ENCODE data around the gene KEL. TPM values are rescaled to one million over a fixed set of nuclear protein-coding genes. Genes with fewer than 3 reads are reported as not detected.

KEL gene
- 0.08 TPM in 1 of 5 replicates, not detected in the others for total RNA-seq (2022; extraction: Qiagen RNA extraction)

GRCh38 chr7:142961973-142962926 is at the start of gene KEL:
Gene KEL (minus strand): TSS chr7:142962363. CDS start chr7:142962206, 157 bp downstream.

GRCh38 chr7:142939226-142939910 is 22.8 kb downstream of the KEL start, which contains the start of gene LLCFC1:
Gene LLCFC1 (plus strand): TSS chr7:142939484. CDS start chr7:142939622, 138 bp downstream.

GRCh38 chr7:142933624-142934023 is 28.5 kb downstream of the KEL start, which contains the start of gene TRPV5:
Gene TRPV5 (minus strand): TSS chr7:142933746. CDS start chr7:142933459, 287 bp downstream.

Other genes starting within 250 kb of the KEL start
- not detected in 5 replicates for gene PRSS1, start 212.9 kb downstream of the KEL start, total RNA-seq (2022; extraction: Qiagen RNA extraction)
- gene PRSS2, start 191.4 kb downstream of the KEL start, total RNA-seq (2022; extraction: Qiagen RNA extraction) = not detected in 5 replicates
- 0.40 to 0.87 TPM (median 0.60 TPM) in 5 replicates for gene EPHB6, start 107.3 kb downstream of the KEL start, total RNA-seq (2022; extraction: Qiagen RNA extraction)
- 0.02 TPM in 1 of 5 replicates, not detected in the others for gene TRPV6, start 76.6 kb downstream of the KEL start, total RNA-seq (2022; extraction: Qiagen RNA extraction)
- gene TRPV5, start 28.6 kb downstream of the KEL start, total RNA-seq (2022; extraction: Qiagen RNA extraction) = not detected in 5 replicates
- not detected in 5 replicates for gene LLCFC1, start 22.9 kb downstream of the KEL start, total RNA-seq (2022; extraction: Qiagen RNA extraction)
- gene OR9A2, start 64.8 kb upstream of the KEL start, total RNA-seq (2022; extraction: Qiagen RNA extraction) = not detected in 5 replicates
- gene OR6V1, start 90.0 kb upstream of the KEL start, total RNA-seq (2022; extraction: Qiagen RNA extraction) = not detected in 5 replicates
- 0.16 to 0.41 TPM (median 0.29 TPM) in 3 of 5 replicates, not detected in the others for gene PIP, start 169.7 kb upstream of the KEL start, total RNA-seq (2022; extraction: Qiagen RNA extraction)
- not detected in 5 replicates for gene TAS2R39, start 221.1 kb upstream of the KEL start, total RNA-seq (2022; extraction: Qiagen RNA extraction)